CD1c-positive myeloid dendritic cell (primary cell): ENCODE measurements around the gene NAGK.

Experiments
- DNase-seq: peaks from one replicate; pipeline ENCODE4 v3.0.0-alpha.2; 2016; ENCODE audit errors: extremely low spot score

The NAGK gene

DNA sequence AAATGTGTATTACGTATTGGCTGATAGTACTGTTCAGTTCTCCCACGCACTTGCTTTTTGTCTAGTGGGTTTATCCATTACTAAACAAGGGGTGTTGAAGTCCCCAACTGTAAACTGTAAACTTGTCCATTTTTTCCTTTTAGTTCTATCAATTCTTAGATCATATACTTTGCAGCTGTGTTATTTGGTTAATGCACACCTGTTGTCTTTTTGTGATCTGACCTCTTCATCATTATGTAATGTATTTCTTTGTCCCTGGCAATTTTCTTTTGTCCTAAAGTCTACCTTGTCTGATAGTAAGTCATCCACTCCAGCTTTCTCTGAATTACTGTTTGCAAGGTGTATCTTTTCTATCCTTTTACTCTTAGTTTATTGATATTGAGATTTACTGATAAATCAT is 39.6 kb downstream of the NAGK start:
- no peak for DNase-seq

DNA sequence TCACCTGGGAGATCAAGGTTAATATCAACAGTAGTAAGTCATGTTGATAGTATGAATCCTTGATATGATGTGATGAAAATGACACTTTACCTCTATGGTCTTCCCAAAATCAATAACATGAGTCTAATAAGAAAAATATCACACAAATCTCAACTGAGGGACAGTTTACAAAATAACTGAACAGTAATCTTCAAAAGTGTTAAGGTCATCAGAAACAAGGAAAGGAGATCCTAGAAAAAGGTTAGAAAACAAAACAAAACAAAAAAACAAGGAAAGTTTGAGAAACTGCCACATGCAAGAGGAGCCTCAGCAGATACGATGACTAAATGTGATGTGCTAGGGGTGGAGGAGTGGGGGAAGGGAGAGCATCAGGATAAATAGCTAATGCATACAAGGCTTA is 45.4 kb downstream of the NAGK start:
- DNase-seq: no peak

DNA sequence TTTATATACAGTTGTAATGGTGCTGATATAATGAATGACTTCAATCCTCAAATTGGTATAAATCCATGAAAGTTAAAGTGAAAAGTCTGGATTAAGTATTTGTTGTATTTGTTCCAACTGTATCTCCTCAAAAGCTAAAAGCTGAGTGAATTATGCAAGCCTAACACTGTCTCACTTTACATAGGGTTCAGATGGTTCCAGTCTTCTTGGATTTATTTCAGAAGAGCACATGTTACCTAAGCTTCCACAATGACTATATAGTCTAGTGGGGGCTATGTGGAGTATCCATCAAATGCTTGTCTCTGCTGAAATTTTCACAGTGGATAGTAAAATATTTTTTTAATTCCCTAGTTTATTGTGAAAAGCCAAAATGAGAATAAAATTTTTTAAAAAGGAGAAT is 48.6 kb downstream of the NAGK start:
- DNase-seq: no peak

DNA sequence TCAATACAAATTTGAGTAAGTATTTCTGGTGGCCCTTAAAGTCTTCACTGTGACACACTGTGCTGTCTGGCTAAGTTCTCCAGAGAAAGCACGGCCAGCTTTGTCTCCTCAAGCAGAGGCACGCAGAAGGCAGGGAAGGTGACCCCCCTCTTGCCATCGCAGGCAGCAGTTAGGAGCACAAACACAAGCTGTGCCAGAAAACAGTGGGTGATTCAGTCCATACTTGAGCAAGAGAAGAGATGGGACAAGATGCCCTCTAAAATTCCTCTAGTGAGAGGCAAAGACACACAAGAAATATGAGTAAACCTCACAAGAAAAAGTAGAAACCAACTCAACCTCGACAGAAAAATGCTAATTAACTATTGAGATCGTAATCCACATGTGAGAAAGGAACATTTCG is 51.7 kb downstream of the NAGK start:
- DNase-seq: no peak

DNA sequence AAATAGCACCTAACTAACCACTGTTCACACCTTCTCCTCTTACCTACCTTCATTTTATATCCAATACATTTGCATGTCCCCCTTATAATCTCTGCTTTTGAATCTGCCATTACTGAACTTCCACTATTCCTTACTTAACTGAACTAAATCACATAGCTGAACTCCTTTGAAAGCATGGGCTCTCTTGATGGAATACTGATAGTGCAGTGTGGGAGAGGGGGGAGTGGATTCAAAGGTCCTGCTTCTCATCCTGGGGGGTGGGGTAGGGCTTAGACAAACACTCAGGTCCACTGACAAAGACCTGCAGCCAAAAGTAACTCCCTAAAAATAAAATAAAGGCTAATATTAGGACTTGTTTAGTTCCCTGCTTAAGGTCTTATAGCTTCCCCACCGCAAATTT is 53.0 kb downstream of the NAGK start:
- DNase-seq: no peak

DNA sequence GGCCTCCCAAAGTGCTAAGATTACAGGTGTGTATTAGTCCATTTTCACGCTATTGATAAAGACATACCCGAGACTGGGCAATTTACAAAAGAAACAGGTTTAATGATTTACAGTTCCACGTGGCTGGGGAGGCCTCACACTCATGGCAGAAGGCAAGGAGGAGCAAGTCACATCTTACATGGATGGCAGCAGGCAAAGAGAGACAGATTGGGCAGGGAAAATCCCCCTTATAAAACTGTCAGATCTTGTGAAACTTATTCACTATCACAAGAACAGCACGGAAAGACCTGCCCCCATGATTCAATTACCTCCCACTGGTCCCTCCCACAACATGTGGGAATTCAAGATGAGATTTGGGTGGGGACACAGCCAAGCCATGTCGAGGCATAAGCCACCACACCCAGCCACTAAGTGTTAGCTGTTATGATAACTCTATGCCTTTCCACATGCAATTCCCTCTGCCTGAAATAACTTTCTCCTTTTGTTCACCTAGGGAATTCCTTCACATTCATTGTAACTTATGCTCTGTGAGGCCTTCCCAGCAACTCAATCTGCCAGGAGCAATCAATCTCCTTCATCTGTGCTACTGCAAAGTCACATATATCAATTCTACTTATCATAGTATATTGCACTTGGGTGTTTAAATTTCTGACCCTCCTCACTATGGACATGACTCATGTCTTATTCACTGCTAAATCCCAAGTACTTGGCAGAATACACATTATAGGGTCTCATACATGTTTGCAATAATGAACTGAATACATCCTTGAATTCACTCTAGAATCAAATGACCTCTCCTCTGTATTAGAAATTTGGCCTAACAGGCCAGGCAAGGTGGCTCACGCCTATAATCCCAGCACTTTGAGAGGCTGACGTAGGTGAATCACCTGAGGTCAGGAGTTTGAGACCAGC is 54.2 kb downstream of the NAGK start:
- no peak for DNase-seq

DNA sequence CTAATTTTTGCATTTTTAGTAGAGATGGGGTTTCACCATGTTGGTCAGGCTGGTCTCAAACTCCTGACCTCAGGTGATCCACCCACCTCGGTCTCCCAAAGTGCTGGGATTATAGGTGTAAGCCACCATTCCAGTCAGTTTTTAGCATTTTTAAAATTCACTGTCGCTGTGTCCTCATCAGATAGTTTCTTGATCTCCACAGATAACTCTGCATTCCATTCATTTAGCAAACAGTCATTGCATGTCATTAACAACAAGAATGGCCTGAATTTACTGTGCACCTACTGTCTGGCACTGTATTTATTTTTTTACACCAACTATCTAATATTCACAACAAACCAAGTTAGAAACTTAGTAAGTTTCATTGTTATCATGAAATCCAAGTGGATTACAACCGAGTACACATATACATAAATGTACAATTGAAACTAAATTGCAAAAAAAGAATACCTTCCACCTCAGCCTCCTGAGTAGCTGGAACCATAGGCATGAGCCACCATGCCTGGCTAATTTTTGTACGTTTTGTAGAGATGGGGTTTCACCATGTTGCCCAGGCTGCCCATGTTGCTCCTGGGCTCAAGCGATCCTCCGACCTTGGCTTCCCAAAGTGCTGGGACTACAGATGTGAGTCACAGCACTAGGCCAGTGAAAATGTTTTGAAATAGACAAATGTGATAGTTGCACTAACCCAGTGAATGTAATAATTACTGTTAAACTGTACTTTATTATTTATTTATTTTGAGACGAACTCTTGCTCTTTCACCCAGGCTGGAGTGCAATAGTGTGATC is 57.3 kb downstream of the NAGK start:
- DNase-seq: no peak

DNA sequence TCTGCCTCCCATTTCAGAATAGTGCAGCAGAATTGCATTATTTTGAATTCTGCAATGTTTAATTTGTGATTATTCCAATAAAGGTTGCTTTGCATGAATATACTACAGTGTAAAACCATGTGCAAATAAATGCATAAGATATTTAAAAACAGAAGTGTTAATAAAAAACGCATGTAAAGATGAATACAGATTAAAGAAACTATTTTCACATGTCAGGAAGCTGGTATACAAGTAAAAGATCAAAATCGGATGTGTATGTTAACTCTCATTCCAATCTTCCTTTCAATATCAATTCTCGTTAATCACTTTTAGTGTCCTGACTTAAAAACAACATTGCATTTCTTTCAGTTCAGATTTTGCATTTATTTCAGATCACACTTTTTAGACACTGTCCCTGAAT is 58.5 kb downstream of the NAGK start:
- no peak for DNase-seq
